ENCODE data around the gene ALG12. TPM values are rescaled to one million over a fixed set of nuclear protein-coding genes. Genes with fewer than 3 reads are reported as not detected.

The ALG12 gene
- total and polyA plus RNA-seq, 2 of the 13 experiments (the other 11 are each of a cell fraction or from before 2014, with no cell fraction given), result 7.8 to 15.8 TPM

GRCh38 chr22:49881856-49882255 is 36.4 kb downstream of the ALG12 start:
- H3K9ac ChIP-seq (ENCODE audit: insufficient read depth, low read depth, low read length), result no peak overlapping the region
- no peaks in the 10 kb centered on the region; the same call in 1 of the 2 replicates for H4K20me1 ChIP-seq (ENCODE audit: insufficient read depth, low read length)
- H3K27me3 ChIP-seq (ENCODE audit: control insufficient read depth in 1 of 2, insufficient read depth in 2 of 2, low read length in 2 of 2), result no peaks in the 10 kb centered on the region
- FAIRE-seq (no peak), ATAC-seq (no peak), DNase-seq (ENCODE audit: low spot score) (no peak)
- H3K36me3 ChIP-seq (replicated peaks in 1 of 2; ENCODE audit: control insufficient read depth in 1 of 2, insufficient read depth in 2 of 2, low read length in 2 of 2), result peaks cover 12 to 31% of the 10 kb centered on the region in 2 experiments; a peak in 4 of 5 replicates
- no peaks in the 10 kb centered on the region for H3K4me1 ChIP-seq (ENCODE audit: insufficient read depth, low read length)
- TF ChIP-seq ZBTB7B (CRISPR knock-in tag; IDR thresholded peaks at IDR 0.05) (no peak), MYC (CRISPR knock-in tag; IDR thresholded peaks at IDR 0.05; ENCODE audit: borderline replicate concordance) (no peak)
- TF ChIP-seq, protein P1, sequence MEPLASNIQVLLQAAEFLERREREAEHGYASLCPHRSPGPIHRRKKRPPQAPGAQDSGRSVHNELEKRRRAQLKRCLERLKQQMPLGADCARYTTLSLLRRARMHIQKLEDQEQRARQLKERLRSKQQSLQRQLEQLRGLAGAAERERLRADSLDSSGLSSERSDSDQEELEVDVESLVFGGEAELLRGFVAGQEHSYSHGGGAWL (CRISPR knock-in tag; IDR thresholded peaks at IDR 0.05), result no peak
- TF ChIP-seq, protein P2, sequence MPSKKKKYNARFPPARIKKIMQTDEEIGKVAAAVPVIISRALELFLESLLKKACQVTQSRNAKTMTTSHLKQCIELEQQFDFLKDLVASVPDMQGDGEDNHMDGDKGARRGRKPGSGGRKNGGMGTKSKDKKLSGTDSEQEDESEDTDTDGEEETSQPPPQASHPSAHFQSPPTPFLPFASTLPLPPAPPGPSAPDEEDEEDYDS (CRISPR knock-in tag; IDR thresholded peaks at IDR 0.05), result no peak
- intact Hi-C loops (cut with micrococcal nuclease; ENCODE audit: unreplicated experiment), result no loop called here
- BruUV-seq (replicated peaks), result no TSS peak
- H2AFZ ChIP-seq (ENCODE audit: low read length), result no peak overlapping the region
- H3K9me3 ChIP-seq (ENCODE audit: low read length), result no peaks in the 10 kb centered on the region
- POLR2A ChIA-PET, result no interaction called here
- H3K79me2 ChIP-seq (ENCODE audit: insufficient read depth, low read length), result peaks cover 39% of the 10 kb centered on the region
- no peak overlapping the region for H3K4me3 ChIP-seq (replicated peaks in 1 of 3; ENCODE audit: insufficient read depth in 1 of 3, low read depth in 2 of 3, low read length in 3 of 3)
- 100% methylated on average over 2 of the region's 2 CpGs for WGBS (ENCODE audit: low lambda C conversion rate)
- no peak overlapping the region for H3K4me2 ChIP-seq (ENCODE audit: low read depth, low read length)
- CTCF ChIA-PET (ENCODE audit: low intra/inter-chr PET ratio, low total read pairs), result no interaction called here
- in situ Hi-C loops (cut with HindIII; ENCODE audit: extremely low pct_ligation_motif_present, low pct_unique_long_range_greater_than_20kb), result no loop called here
- H3K27ac ChIP-seq (ENCODE audit: extremely low read length, insufficient read depth, low read length), result no peak overlapping the region

DNA sequence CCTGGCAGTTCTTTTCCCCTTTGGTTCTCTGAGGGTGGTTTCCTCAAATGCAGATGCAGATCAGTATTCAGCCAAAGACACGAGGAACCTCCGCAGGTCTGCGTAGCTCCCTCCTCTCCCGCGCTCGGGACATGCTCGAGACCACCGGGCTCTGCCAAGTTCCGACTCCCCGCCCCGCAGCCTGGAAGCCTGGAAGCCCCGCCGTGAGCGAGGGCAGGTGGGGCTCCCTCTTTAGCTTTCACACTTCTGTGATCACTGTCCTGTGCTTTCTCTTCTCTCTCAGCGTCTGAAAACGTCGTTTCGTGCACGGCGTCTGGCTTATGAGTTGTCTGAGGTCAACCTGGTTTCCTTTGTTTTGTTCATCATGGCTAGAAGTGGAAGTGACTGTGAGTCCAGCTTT is 38.0 kb downstream of the ALG12 start:
- whole genome bisulfite sequencing (ENCODE audit: low lambda C conversion rate), result 92% methylated on average over 20 of the region's 20 CpGs
- no peak for DNase-seq (ENCODE audit: low spot score)
- no peak for FAIRE-seq
- in situ Hi-C loops (cut with HindIII; ENCODE audit: extremely low pct_ligation_motif_present, low pct_unique_long_range_greater_than_20kb) (no loop called here), intact Hi-C loops (cut with micrococcal nuclease; ENCODE audit: unreplicated experiment) (no loop called here)
- Histone ChIP-seq H3K9ac (ENCODE audit: insufficient read depth, low read depth, low read length) (no peak overlapping the region), H4K20me1 (ENCODE audit: insufficient read depth, low read length) (no peaks in the 10 kb centered on the region; the same call in 1 of the 2 replicates), H3K4me1 (ENCODE audit: insufficient read depth, low read length) (no peaks in the 10 kb centered on the region), H3K4me2 (ENCODE audit: low read depth, low read length) (no peak overlapping the region), H2AFZ (ENCODE audit: low read length) (no peak overlapping the region), H3K9me3 (ENCODE audit: low read length) (no peaks in the 10 kb centered on the region), H3K79me2 (ENCODE audit: insufficient read depth, low read length) (peaks cover 53% of the 10 kb centered on the region), H3K4me3 (replicated peaks in 1 of 3; ENCODE audit: insufficient read depth in 1 of 3, low read depth in 2 of 3, low read length in 3 of 3) (no peak overlapping the region), H3K36me3 (replicated peaks in 1 of 2; ENCODE audit: control insufficient read depth in 1 of 2, insufficient read depth in 2 of 2, low read length in 2 of 2) (peaks cover 8 to 16% of the 10 kb centered on the region in 2 experiments; a peak in 4 of 5 replicates), H3K27me3 (ENCODE audit: control insufficient read depth in 1 of 2, insufficient read depth in 2 of 2, low read length in 2 of 2) (no peaks in the 10 kb centered on the region), H3K27ac (ENCODE audit: extremely low read length, insufficient read depth, low read length) (no peak overlapping the region)
- POLR2A ChIA-PET, result interaction anchor here (0.6 kb wide), 1 partner anchor 16 kb away, joined by 3 read pairs; no protein-coding TSS in a partner anchor
- BruUV-seq (replicated peaks), result no TSS peak
- ATAC-seq, result no peak
- TF ChIP-seq CEBPB (IDR thresholded peaks at IDR 0.05; ENCODE audit: borderline replicate concordance, low read depth, low read length) (no peak), RAD21 (CRISPR knock-in tag; IDR thresholded peaks at IDR 0.05) (no peak), ATF7 (IDR thresholded peaks at IDR 0.05) (no peak), ATF7 (CRISPR knock-in tag; IDR thresholded peaks at IDR 0.05) (no peak), NAIF1 (CRISPR knock-in tag; IDR thresholded peaks at IDR 0.05; ENCODE audit: borderline replicate concordance) (no peak), CREM (IDR thresholded peaks at IDR 0.05) (no peak), CREM (CRISPR knock-in tag; IDR thresholded peaks at IDR 0.05) (no peak), FIP1L1 (IDR thresholded peaks at IDR 0.05; ENCODE audit: borderline replicate concordance, insufficient read depth, low read depth, low read length) (no peak), ZNF781 (CRISPR knock-in tag; IDR thresholded peaks at IDR 0.05; ENCODE audit: borderline replicate concordance, not compliant biosample characterization) (no peak), CEBPZ (IDR thresholded peaks at IDR 0.05; ENCODE audit: low read length) (no peak), NCOA2 (CRISPR knock-in tag; IDR thresholded peaks at IDR 0.05) (no peak), ZNF143 (CRISPR knock-in tag; IDR thresholded peaks at IDR 0.05) (no peak)
- TF ChIP-seq, protein P2 (CRISPR knock-in tag; IDR thresholded peaks at IDR 0.05), result no peak
- CTCF ChIA-PET (ENCODE audit: low intra/inter-chr PET ratio, low total read pairs), result no interaction called here
